HG03575 (cell line): ENCODE results near the gene LRRC71.

ENCODE experiments used
- ATAC-seq: cut with Tn5 transposase; IDR thresholded peaks from one replicate; pipeline ENCODE4 v1.9.1; 2021; ENCODE audit not compliant: unreplicated experiment, insufficient number of reproducible peaks, low FRiP score; ENCODE audit errors: extremely low read depth

Gene LRRC71

DNA sequence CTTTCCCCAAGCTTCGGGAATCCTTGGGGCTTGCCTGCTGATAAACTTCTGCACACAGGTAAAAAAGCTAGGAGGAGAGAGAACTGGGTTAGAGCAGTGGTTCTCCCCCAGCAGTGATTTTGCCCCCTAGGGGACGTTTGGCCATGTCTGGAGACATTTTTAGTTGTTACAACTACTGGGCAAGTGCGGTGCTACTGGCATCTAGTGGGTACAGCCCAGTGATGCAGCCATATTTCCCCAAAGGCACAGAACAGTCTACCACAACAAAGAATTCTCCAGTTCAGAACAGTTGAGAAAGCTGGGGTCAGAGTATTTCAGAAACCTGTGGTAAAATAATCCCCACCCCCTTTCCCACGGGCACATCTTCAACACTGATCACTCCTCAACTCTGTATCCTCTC lies 41.3 kb downstream of the LRRC71 start:
- no peak for ATAC-seq

DNA sequence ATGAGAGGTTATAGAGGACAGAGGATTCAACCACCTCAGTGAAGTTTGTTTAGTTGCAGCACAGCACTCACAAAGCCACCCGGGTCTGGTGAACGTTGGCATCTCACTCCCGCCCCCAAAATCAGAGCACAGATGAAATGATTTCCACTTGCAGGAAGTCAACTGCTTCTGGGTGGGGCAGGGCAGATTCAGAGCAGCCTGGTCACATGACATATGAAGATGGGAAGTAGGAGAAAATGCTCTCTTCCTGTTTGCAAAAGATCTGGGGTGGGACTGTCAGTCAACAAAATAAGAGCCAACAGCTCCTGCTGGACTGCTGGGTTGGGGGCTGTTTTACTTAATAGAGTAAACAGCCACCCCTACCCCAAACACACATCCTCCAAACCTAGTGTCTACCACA lies 43.2 kb downstream of the LRRC71 start:
- ATAC-seq = no peak

- ATAC-seq = no peak
Observed at GRCh38 chr1:156964441-156964840, 44.0 kb downstream of the LRRC71 start.

- ATAC-seq = no peak
Observed at GRCh38 chr1:156969496-156969895, 49.1 kb downstream of the LRRC71 start.

GRCh38 chr1:156970017-156970416 lies 49.6 kb downstream of the LRRC71 start:
- ATAC-seq = no peak

GRCh38 chr1:156973417-156973816 lies 53.0 kb downstream of the LRRC71 start:
- ATAC-seq = no peak

GRCh38 chr1:156975084-156975483 lies 54.7 kb downstream of the LRRC71 start:
- no peak for ATAC-seq

GRCh38 chr1:156980551-156980950 lies 60.1 kb downstream of the LRRC71 start:
- no peak for ATAC-seq
